GM15510 (cell line): ENCODE measurements around the gene ESYT3.

Source experiments
- POLR2A ChIP-seq: IDR thresholded peaks from 3 replicates; pipeline ENCODE4 v1.6.1; 2011; ENCODE audit warnings: borderline replicate concordance; ENCODE audit not compliant: insufficient read length; ENCODE audit errors: extremely low read depth

The ESYT3 gene

GRCh38 chr3:138434276-138434874 lies at the start of gene ESYT3:
Gene ESYT3, plus strand, starts transcription at chr3:138434616. Its CDS starts 183 bp downstream, at chr3:138434799.
- no peak for TF ChIP-seq POLR2A

- TF ChIP-seq POLR2A, result no peak
These were observed 49.4 kb upstream of the ESYT3 start for GRCh38 chr3:138384976-138385375.

GRCh38 chr3:138389144-138389601 lies 45.2 kb upstream of the ESYT3 start:
- TF ChIP-seq POLR2A, result no peak

- TF ChIP-seq POLR2A, result no peak
These were observed 44.4 kb upstream of the ESYT3 start for GRCh38 chr3:138389841-138390581.

GRCh38 chr3:138390582-138390932 lies 43.9 kb upstream of the ESYT3 start:
- TF ChIP-seq POLR2A, result no peak

- no peak for TF ChIP-seq POLR2A
These were observed 40.3 kb upstream of the ESYT3 start for GRCh38 chr3:138394156-138394555.

- no peak for TF ChIP-seq POLR2A
These were observed 39.7 kb upstream of the ESYT3 start for GRCh38 chr3:138394686-138395085.

- TF ChIP-seq POLR2A, result no peak
These were observed 38.3 kb upstream of the ESYT3 start for GRCh38 chr3:138395865-138396751.

- TF ChIP-seq POLR2A, result no peak
These were observed 37.5 kb upstream of the ESYT3 start for GRCh38 chr3:138396752-138397410.

GRCh38 chr3:138397983-138398382 lies 36.4 kb upstream of the ESYT3 start:
- TF ChIP-seq POLR2A, result no peak

GRCh38 chr3:138398791-138399575 lies 35.4 kb upstream of the ESYT3 start:
- no peak for TF ChIP-seq POLR2A

- TF ChIP-seq POLR2A, result no peak
These were observed 34.6 kb upstream of the ESYT3 start for GRCh38 chr3:138399766-138400165.

GRCh38 chr3:138400651-138401070 lies 33.8 kb upstream of the ESYT3 start:
- TF ChIP-seq POLR2A, result no peak

GRCh38 chr3:138401834-138402233 lies 32.6 kb upstream of the ESYT3 start:
- TF ChIP-seq POLR2A, result no peak
